SK-N-SH treated with all-trans-retinoic acid at 6 μM for 48 hours (cell line): ENCODE results near the gene TOR2A.

ENCODE experiments used
- ISL1 ChIP-seq: fragments of 250-450 bp; sonication (Bioruptor Pico); IDR thresholded peaks from 2 replicates; pipeline ENCODE4 v2.1.2; 2022; ENCODE audit warnings: mild to moderate bottlenecking, moderate library complexity
- ZFP3 ChIP-seq: fragments of 250-450 bp; sonication (Bioruptor Pico); IDR thresholded peaks from 2 replicates; pipeline ENCODE4 v1.5.0; 2020; ENCODE audit warnings: mild to moderate bottlenecking, moderate library complexity

GRCh38 chr9:127768698-127769097 is 33.6 kb upstream of the TOR2A start:
- TF ChIP-seq ZFP3 (CRISPR knock-in tag) (no peak), ISL1 (CRISPR knock-in tag) (no peak)
